GM12801 (cell line): ENCODE measurements around the gene RBM19.

Experiments used
- TF ChIP-seq, protein P1 (sequence below): IDR thresholded peaks from one replicate; pipeline ENCODE4 v1.5.1; 2011; ENCODE audit warnings: control low read depth; ENCODE audit not compliant: insufficient read length; ENCODE audit errors: extremely low read depth

Gene RBM19

GRCh38 chr12:113983777-113984448, 17.8 kb upstream of the RBM19 start:
- TF ChIP-seq, protein P1, sequence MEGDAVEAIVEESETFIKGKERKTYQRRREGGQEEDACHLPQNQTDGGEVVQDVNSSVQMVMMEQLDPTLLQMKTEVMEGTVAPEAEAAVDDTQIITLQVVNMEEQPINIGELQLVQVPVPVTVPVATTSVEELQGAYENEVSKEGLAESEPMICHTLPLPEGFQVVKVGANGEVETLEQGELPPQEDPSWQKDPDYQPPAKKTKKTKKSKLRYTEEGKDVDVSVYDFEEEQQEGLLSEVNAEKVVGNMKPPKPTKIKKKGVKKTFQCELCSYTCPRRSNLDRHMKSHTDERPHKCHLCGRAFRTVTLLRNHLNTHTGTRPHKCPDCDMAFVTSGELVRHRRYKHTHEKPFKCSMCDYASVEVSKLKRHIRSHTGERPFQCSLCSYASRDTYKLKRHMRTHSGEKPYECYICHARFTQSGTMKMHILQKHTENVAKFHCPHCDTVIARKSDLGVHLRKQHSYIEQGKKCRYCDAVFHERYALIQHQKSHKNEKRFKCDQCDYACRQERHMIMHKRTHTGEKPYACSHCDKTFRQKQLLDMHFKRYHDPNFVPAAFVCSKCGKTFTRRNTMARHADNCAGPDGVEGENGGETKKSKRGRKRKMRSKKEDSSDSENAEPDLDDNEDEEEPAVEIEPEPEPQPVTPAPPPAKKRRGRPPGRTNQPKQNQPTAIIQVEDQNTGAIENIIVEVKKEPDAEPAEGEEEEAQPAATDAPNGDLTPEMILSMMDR, result no peak

- TF ChIP-seq, protein P1, result no peak
Measured at GRCh38 chr12:113983265-113983664, 17.1 kb upstream of the RBM19 start.

DNA sequence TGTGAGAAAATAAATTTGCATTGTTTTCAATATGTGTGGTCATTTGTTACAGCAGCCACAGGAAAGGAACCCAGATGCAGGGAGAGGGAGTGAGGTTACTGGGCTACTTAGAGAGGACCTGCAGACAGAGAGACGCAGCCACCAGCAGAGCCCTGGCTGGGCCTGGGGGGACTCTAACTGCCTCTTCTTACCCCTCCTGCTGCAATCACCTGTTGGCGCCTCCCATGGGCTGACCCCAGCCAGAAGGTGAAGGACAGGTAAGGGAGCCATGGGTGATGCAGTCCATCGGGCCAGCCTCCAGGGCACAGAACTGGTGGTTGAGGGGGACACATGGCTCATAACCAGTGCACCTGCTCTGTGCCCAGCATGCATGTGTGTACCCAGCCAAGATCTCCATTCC, 15.8 kb upstream of the RBM19 start:
- TF ChIP-seq, protein P1, result no peak

DNA sequence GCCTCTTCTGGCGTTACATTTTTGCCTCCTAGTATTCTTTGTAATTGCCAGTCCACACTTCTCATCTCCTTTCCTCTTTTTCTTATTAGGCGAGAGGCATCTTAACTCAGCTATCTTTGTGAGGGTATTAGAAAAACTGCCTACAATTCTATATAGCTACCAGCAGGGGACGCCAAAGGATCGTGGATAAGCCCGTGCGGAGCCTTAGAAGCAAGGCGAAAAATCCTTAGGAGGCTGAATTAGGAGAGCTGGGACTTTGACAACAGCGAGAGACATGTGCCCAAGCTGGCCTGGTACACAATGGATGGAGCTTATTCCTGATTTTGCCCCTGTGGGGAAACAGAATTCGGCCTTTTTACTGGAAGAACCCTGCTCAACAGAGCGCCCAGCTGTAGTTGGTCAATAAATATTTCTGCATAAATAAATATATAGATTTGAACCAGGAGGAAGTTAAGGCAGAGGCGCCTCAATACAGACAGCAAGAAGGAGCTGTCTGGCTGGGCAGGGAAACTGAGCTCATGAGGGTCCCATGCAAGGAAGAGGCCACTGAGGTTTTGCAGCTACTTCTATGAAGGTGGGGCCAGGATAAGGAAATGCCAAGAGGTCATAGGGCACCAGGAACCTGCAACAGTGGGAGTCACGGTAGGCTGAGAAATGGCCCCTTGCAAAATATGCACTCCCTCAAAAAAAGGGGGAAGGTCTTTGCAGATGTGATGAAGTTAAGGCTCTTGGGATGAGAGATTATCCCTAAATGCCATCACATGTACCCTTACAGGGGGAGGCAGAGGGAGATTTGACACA, 14.6 kb upstream of the RBM19 start:
- TF ChIP-seq, protein P1, result peak; percentile 84

- TF ChIP-seq, protein P1, result no peak
Measured at GRCh38 chr12:113980054-113980453, 13.9 kb upstream of the RBM19 start.

DNA sequence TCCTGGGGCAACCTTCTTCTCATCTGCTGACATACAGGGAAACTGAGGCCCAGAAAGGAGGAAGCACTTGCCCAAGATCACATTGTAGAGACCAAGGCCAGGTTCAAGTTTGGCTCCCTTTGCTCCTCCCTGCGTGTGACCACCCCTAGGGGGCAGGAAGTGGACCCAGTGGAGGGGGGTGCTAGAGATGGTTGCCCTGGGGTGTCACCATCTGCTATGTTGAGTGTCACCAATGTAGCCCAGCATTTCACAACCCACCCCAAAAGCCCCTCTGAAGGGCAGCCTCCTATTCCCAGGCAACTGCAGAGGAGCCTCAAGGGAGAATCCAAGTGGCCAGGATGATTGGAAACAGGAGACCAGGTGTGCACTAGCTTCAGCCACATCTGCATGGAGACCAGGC, 12.0 kb upstream of the RBM19 start:
- TF ChIP-seq, protein P1, result no peak

DNA sequence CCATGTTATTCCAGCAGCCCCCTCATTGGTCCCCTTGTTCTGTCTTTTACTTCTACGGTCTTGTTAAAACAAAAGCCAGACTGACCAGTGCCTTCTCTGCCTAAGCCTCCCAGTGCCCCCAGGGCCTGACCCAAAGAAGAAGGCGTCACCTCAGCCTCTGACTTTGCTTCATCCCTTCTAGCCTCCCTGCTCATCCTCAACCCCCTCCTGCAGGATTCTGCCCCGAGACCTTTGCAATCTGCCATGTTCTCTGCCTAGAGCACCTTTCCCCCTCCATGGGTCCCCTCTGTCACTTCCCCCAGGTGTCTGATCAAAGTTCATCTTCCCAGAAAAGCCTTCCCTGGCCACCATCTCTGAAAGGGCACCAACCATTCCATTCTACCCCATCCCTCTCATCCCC, 7.9 kb upstream of the RBM19 start:
- TF ChIP-seq, protein P1, result no peak
